Right cardiac atrium (tissue), 5 donors: ENCODE results near the gene GNL3. TPM values are rescaled to one million over a fixed set of nuclear protein-coding genes. Genes with fewer than 3 reads are reported as not detected.

Experiments
- ATAC-seq, 2 donors: fragments of 200-7000 bp; cut with Tn5 transposase; one replicate each; pipeline versions ENCODE4 v1.8.0 to v1.9.1; 2020; ENCODE audit warnings: moderate library complexity in 2 of 2, mild to moderate bottlenecking in 1 of 2
- DNase-seq, 3 donors: peaks; one replicate each; pipeline ENCODE4 v3.0.0-alpha.2; 2020
- H3K27ac ChIP-seq: one replicate; pipeline ENCODE4 v1.5.1; 2013; ENCODE audit warnings: mild to moderate bottlenecking, low read length, control low read depth, moderate library complexity
- H3K27me3 ChIP-seq: one replicate; pipeline ENCODE4 v1.6.1; 2013; ENCODE audit not compliant: control insufficient read depth, insufficient read depth
- H3K4me1 ChIP-seq: one replicate; pipeline ENCODE4 v1.6.1; 2013; ENCODE audit warnings: low read length; ENCODE audit not compliant: control insufficient read depth, insufficient read depth
- H3K4me3 ChIP-seq: one replicate; pipeline ENCODE4 v1.5.1; 2013; ENCODE audit warnings: low read length, control low read depth
- H3K9me3 ChIP-seq: one replicate; pipeline ENCODE4 v1.6.1; 2013; ENCODE audit warnings: low read length; ENCODE audit not compliant: control insufficient read depth
- WGBS: extraction: QIAGEN DNeasy Blood & Tissue Kit; methylation state at CpG from one replicate; pipeline ENCODE4 v1.1.7; 2013; 5-methylcytosine and 5-hydroxymethylcytosine counted together
- intact Hi-C, 4 donors: fragments of 100-400 bp; cut with DNase I; formaldehyde crosslinking; loops; one replicate each; pipeline versions ENCODE4 v1.11.0 to v1.14.0; 2022 to 2023
- long read RNA-seq, 4 donors: library from polyadenylated mRNA; unstranded; transcript quantifications; one replicate each; pipeline ENCODE4 v2.0.0, GENCODE V29; 2020 to 2021
- polyA plus RNA-seq: library from polyadenylated mRNA; stranded (reverse); fragments of 200-250 nt; gene quantifications from one replicate; pipeline ENCODE4 v1.2.3, GENCODE V29; 2013
- total RNA-seq, 4 donors: library from RNA; stranded (reverse); fragmentation: NEBNext Ultra II Directional; extraction: Animal tissue kit (Norgen Biotek cat#: 25700); gene quantifications; one replicate each; pipeline ENCODE4 v1.2.1, GENCODE V29; 2021
- donor health status: healthy with polysubstance abuse.
- donor health status: DM: no; HTN: yes; CAD: no.
- donor health status: DM: no; HTN: no; CAD: no.
- donor health status: DM: no; HTN: yes; CAD: no; lungs with severe emphysema.
- donor health status: DM: yes; HTN: yes; CAD: no.

GNL3 gene, protein sequence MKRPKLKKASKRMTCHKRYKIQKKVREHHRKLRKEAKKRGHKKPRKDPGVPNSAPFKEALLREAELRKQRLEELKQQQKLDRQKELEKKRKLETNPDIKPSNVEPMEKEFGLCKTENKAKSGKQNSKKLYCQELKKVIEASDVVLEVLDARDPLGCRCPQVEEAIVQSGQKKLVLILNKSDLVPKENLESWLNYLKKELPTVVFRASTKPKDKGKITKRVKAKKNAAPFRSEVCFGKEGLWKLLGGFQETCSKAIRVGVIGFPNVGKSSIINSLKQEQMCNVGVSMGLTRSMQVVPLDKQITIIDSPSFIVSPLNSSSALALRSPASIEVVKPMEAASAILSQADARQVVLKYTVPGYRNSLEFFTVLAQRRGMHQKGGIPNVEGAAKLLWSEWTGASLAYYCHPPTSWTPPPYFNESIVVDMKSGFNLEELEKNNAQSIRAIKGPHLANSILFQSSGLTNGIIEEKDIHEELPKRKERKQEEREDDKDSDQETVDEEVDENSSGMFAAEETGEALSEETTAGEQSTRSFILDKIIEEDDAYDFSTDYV
- total RNA-seq (10 to 100 TPM; 25.2 to 43.9 (median 29.1) TPM), polyA plus RNA-seq (27.7 TPM)
- long read RNA-seq, donor 1, transcript GNL3-202 (15 exons, 2,040 nt), result major isoform, 36 of 56 reads
- long read RNA-seq, donor 1, partial matches to known transcripts, result 1 of 56 reads
- long read RNA-seq, donor 1, other reads (novel, unspliced or antisense), result 19 of 56 reads
- long read RNA-seq, donor 2, transcript GNL3-202 (15 exons, 2,040 nt), result major isoform, 17 of 27 reads
- long read RNA-seq, donor 2, partial matches to known transcripts, result 1 of 27 reads
- long read RNA-seq, donor 2, other reads (novel, unspliced or antisense), result 9 of 27 reads
- long read RNA-seq, donor 3, transcript GNL3-202 (15 exons, 2,040 nt), result major isoform, 123 of 175 reads
- long read RNA-seq, donor 3, partial matches to known transcripts, result 8 of 175 reads
- long read RNA-seq, donor 3, other reads (novel, unspliced or antisense), result 41 of 175 reads
- long read RNA-seq, donor 4, transcript GNL3-202 (15 exons, 2,040 nt), result major isoform, 15 of 22 reads
- long read RNA-seq, donor 4, partial matches to known transcripts, result 0 of 22 reads
- long read RNA-seq, donor 4, other reads (novel, unspliced or antisense), result 7 of 22 reads

DNA sequence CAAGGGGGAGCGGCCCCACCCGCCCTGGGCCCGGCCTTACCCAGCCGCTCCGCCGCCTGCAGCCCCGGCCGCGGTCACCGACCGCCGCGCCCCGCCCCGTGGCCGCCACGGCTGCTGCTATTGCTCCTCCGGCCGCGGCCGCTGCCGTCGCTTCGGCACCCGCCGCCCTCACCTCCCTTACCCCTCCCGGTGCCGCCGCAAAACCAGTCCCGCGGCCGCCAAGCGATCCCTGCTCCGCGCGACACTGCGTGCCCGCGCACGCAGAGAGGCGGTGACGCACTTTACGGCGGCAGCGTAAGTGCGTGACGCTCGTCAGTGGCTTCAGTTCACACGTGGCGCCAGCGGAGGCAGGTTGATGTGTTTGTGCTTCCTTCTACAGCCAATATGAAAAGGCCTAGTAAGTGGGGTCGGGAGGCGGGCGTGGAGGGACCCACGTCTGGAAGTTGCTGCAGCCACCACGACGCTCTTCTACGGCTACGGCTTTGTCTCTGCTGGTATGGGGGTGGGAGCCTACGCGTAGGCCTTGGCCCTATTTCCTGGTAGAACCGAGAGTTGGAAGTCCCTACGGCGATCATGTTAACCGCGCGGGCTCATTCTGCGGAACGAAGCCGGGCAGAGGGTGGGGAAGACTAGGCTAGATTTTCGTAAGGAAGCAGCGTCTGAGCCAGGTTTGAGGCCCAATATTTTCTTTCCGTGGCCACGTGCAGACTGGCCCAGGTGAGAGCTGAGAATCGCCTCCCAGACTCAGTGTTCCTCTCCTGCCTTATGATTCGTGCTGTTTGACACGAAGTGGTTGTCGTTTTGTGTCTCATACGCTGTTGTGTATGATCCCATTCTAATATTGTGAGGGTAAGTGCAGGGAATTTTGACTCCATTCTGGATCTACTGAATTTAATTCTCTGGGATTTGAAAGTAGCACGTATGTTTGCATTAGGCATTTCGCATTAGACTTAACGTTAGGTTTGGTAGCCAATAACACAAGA lies at the start of gene GNL3, which contains the start of gene PBRM1:
TSS of gene GNL3 (plus strand) at position 324 of the 983 bp plus-strand sequence. CDS start at position 385, 61 bp downstream.
TSS of gene PBRM1 (minus strand) at position 205 of the 983 bp plus-strand sequence.
- ATAC-seq (peak; percentile 88 to 89), DNase-seq (peak; percentile 94 to 98 (median 97))
- Histone ChIP-seq H3K4me3 (peak within 1 kb of the TSS; percentile 69), H3K4me1 (peaks cover 2% of the 10 kb centered on the region), H3K27me3 (no peaks in the 10 kb centered on the region), H3K27ac (peak within 1 kb of the TSS; percentile 96), H3K9me3 (no peaks in the 10 kb centered on the region)
- intact Hi-C loops, result loop anchor here in 1 of 4 donors (5.0 kb wide), 1 partner anchor 214 kb away; no protein-coding TSS in a partner anchor
- under 1% methylated on average over 82 of the region's 82 CpGs for WGBS

DNA sequence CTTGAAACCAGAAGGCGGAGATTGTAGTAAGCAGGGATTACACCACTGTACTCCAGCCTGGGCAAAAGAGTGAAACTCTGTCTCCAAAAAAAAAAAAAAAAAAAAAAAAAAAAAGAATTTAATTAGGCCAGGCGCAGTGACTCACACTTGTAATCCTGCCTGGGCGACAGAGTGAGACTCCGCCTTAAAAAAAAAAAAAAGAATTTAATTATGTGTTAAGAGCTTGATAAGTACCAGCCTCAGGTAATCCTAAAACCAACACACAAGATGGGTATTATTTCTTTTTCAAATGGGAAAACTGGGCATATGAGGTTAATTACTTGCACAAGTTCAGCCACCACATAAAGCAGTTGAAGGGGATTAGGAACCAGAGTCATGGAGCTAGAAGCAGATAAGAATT lies 49.2 kb upstream of the GNL3 start:
- no peaks in the 10 kb centered on the region for H3K9me3 ChIP-seq
- no peak overlapping the region for H3K27ac ChIP-seq
- no peaks in the 10 kb centered on the region for H3K4me1 ChIP-seq
- intact Hi-C loops, result no loop called here
- DNase-seq (no peak), ATAC-seq (no peak)
- H3K4me3 ChIP-seq, result no peak overlapping the region
- WGBS, result 79% methylated on average over 4 of the region's 4 CpGs
- no peaks in the 10 kb centered on the region for H3K27me3 ChIP-seq

DNA sequence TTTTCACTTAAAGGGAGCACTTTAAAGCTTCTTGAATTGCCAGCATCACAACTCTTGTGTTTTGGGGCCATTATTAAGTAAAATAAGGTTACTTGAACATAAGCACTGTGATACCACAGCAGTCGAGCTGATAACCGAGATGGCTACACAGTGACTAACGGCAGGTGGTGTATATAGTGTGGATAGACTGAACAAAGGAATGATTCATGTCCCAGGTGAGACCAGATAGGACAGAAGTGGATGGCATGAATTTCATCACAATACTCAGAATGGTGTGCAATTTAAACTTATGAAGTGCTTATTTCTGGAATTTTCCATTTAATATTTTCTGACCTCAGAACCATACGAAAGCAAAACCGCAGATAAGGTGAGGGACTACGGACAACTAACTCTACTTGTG lies 40.3 kb upstream of the GNL3 start:
- no peaks in the 10 kb centered on the region for H3K27me3 ChIP-seq
- H3K4me3 ChIP-seq, result no peak overlapping the region
- no peak overlapping the region for H3K27ac ChIP-seq
- DNase-seq, result no peak
- intact Hi-C loops, result no loop called here
- no peaks in the 10 kb centered on the region for H3K4me1 ChIP-seq
- no peaks in the 10 kb centered on the region for H3K9me3 ChIP-seq
- 94% methylated on average over 6 of the region's 6 CpGs for WGBS
- no peak for ATAC-seq

DNA sequence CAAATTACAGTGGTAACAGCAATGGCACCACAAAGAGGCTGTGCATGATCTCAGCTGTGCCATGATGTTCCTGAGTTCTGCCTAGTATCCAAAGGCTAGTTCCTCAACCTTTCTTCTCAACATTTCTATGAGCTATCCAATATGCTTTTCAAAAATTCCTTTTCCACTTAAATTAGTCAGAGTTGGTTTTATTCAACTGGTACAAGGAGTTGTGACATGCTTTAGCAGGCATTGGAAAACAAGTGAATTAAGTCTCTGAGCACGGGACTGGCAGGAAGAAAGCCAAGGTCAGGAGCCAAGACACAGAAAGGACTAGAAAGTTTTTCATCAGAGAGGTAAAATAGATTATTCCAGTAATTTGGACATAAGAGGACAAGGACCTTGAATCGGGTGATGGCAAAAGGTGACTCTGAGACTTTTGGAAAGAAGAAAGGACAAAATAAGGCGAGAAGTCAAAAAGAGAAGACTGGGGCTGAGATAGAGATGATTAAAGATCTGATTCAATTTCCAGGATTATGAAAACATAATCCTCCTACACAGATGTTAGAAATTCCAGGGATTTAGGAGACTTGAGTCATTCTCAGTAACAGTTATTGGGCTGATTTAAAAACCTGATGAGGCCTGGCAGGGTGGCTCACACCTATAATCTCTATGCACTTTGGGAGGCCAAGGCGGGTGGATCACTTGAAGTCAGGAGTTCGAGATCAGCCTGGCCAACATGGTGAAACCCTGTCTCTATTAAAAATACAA lies 36.2 kb upstream of the GNL3 start:
- intact Hi-C loops, result no loop called here
- Histone ChIP-seq H3K27me3 (no peaks in the 10 kb centered on the region), H3K27ac (no peak overlapping the region), H3K9me3 (no peaks in the 10 kb centered on the region), H3K4me1 (no peaks in the 10 kb centered on the region), H3K4me3 (no peak overlapping the region)
- DNase-seq, result no peak
- 72% methylated on average over 5 of the region's 5 CpGs for WGBS
- ATAC-seq, result no peak

- Histone ChIP-seq H3K27me3 (no peaks in the 10 kb centered on the region), H3K9me3 (no peaks in the 10 kb centered on the region), H3K4me3 (no peak overlapping the region), H3K4me1 (no peaks in the 10 kb centered on the region), H3K27ac (no peak overlapping the region)
- DNase-seq (no peak), ATAC-seq (no peak)
- intact Hi-C loops, result no loop called here
- 94% methylated on average over 1 of the region's 1 CpG for WGBS
These were observed 35.4 kb upstream of the GNL3 start for GRCh38 chr3:52650439-52650838.

GRCh38 chr3:52651592-52651991 lies 34.2 kb upstream of the GNL3 start:
- Histone ChIP-seq H3K4me1 (no peaks in the 10 kb centered on the region), H3K4me3 (no peak overlapping the region), H3K27me3 (no peaks in the 10 kb centered on the region), H3K27ac (no peak overlapping the region), H3K9me3 (no peaks in the 10 kb centered on the region)
- no peak for ATAC-seq
- intact Hi-C loops, result no loop called here
- no peak for DNase-seq

- H3K27me3 ChIP-seq, result no peaks in the 10 kb centered on the region
- H3K27ac ChIP-seq, result no peak overlapping the region
- intact Hi-C loops, result no loop called here
- no peak for DNase-seq
- no peaks in the 10 kb centered on the region for H3K4me1 ChIP-seq
- no peak overlapping the region for H3K4me3 ChIP-seq
- no peaks in the 10 kb centered on the region for H3K9me3 ChIP-seq
- WGBS, result 94% methylated on average over 3 of the region's 3 CpGs
- no peak for ATAC-seq
These were observed 29.9 kb upstream of the GNL3 start for GRCh38 chr3:52655895-52656294.

GRCh38 chr3:52660046-52660445 lies 25.8 kb upstream of the GNL3 start:
- no peak for DNase-seq
- Histone ChIP-seq H3K27me3 (no peaks in the 10 kb centered on the region), H3K4me1 (no peaks in the 10 kb centered on the region), H3K27ac (no peak overlapping the region), H3K4me3 (no peak overlapping the region), H3K9me3 (no peaks in the 10 kb centered on the region)
- intact Hi-C loops, result no loop called here
- WGBS, result 58% methylated on average over 3 of the region's 3 CpGs
- no peak for ATAC-seq

- Histone ChIP-seq H3K4me1 (no peaks in the 10 kb centered on the region), H3K27ac (no peak overlapping the region), H3K27me3 (no peaks in the 10 kb centered on the region), H3K9me3 (no peaks in the 10 kb centered on the region), H3K4me3 (no peak overlapping the region)
- DNase-seq, result no peak
- WGBS, result 91% methylated on average over 3 of the region's 3 CpGs
- ATAC-seq, result no peak
- intact Hi-C loops, result no loop called here
These were observed 22.7 kb upstream of the GNL3 start for GRCh38 chr3:52663098-52663497.
